Left renal pelvis (tissue), 4 donors: ENCODE results near the gene SNRPE. TPM values are rescaled to one million over a fixed set of nuclear protein-coding genes. Genes with fewer than 3 reads are reported as not detected.

Experiments used
- polyA plus RNA-seq, 4 donors: library from polyadenylated mRNA; unstranded; fragments of 120-200 nt; gene quantifications; one replicate each; pipeline ENCODE4 v1.2.1, GENCODE V29; 2013; ENCODE audit not compliant: insufficient read length in 4 of 4

SNRPE gene
- polyA plus RNA-seq, 4 donors: 240 to 331 (median 264) TPM

Other genes with a start within 250 kb of the SNRPE start
- gene ATP2B4, start 234.8 kb upstream of the SNRPE start, polyA plus RNA-seq: 100 to 1,000 TPM in 1 of 4 donors, 10 to 100 TPM in 3; 55.9 to 176 (median 74.0) TPM
- under 1 TPM; 0.10 to 0.32 (median 0.12) TPM for gene LAX1, start 96.4 kb upstream of the SNRPE start, polyA plus RNA-seq
- gene ZBED6, start 66.0 kb upstream of the SNRPE start, polyA plus RNA-seq: 10 to 100 TPM; 12.3 to 26.4 (median 19.4) TPM
- 100 to 1,000 TPM; 119 to 165 (median 153) TPM for gene ZC3H11A, start 66.0 kb upstream of the SNRPE start, polyA plus RNA-seq
- 10 to 100 TPM; 16.5 to 67.4 (median 42.3) TPM for gene SOX13, start 211.5 kb downstream of the SNRPE start, polyA plus RNA-seq